ENCODE data around the gene KDM2B.

DNA sequence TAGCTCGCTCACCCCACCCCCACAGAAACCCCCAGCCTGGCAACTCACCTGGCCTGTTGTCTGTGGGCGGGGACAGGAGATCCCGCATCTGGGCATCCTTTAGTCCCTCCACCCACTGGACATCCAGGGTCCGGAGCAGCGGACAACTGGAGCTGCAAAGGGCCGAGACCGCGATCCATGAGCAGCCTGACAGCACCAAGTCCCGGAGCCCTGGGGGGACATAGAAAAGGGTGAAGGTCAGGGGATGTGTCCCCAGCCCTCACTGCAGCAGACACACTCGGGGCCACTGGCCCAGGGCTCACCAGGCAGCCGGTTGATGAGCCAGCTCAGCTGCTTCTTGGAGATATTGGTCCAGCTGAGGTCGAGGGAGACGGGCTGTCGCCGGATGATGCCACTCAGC is 140.1 kb downstream of the KDM2B start:
- TF ChIP-seq, protein P1, sequence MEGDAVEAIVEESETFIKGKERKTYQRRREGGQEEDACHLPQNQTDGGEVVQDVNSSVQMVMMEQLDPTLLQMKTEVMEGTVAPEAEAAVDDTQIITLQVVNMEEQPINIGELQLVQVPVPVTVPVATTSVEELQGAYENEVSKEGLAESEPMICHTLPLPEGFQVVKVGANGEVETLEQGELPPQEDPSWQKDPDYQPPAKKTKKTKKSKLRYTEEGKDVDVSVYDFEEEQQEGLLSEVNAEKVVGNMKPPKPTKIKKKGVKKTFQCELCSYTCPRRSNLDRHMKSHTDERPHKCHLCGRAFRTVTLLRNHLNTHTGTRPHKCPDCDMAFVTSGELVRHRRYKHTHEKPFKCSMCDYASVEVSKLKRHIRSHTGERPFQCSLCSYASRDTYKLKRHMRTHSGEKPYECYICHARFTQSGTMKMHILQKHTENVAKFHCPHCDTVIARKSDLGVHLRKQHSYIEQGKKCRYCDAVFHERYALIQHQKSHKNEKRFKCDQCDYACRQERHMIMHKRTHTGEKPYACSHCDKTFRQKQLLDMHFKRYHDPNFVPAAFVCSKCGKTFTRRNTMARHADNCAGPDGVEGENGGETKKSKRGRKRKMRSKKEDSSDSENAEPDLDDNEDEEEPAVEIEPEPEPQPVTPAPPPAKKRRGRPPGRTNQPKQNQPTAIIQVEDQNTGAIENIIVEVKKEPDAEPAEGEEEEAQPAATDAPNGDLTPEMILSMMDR (IDR thresholded peaks at IDR 0.05), result no peak
- no peak for TF ChIP-seq EZH2 (IDR thresholded peaks at IDR 0.05; ENCODE audit: borderline replicate concordance, insufficient read depth, low read depth, low read length, poor library complexity, severe bottlenecking)
